H1 (cell line): ENCODE data around the gene SYF2. TPM values are rescaled to one million over a fixed set of nuclear protein-coding genes. Genes with fewer than 3 reads are reported as not detected.

Experiments used
- CTCF ChIA-PET: fragments of 300-600 bp; sonication (Branson Sonifier 250); formaldehyde crosslinking; loops from one replicate; lab custom pipeline; 2021; ENCODE audit not compliant: partially characterized antibody; lab: Charles Lee
- POLR2A ChIA-PET: fragments of 300-600 bp; sonication (Branson Sonifier 250); formaldehyde crosslinking; loops from one replicate; lab custom pipeline; 2021; ENCODE audit warnings: inconsistent platforms; ENCODE audit not compliant: partially characterized antibody; lab: Charles Lee
- DNase-seq, 2 experiments: peaks; one replicate each; pipeline versions ENCODE4 v3.0.0 to v3.0.0-alpha.2; 2010 to 2022; ENCODE audit warnings: low spot score in 2 of 2, low read depth in 1 of 2, mixed read lengths in 1 of 2
- FAIRE-seq: peaks from 2 replicates; lab custom pipeline; 2011; peaks lifted over from hg19 to GRCh38; lab: Jason Lieb, UNC
- H2AFZ ChIP-seq: 2 replicates; pipeline ENCODE4 v1.8.1; 2012; ENCODE audit warnings: low read length, inconsistent platforms
- H2AK5ac ChIP-seq: 2 replicates; pipeline ENCODE4 v1.6.1; 2013; ENCODE audit warnings: low read depth, low read length
- H2BK120ac ChIP-seq: replicated peaks from 2 replicates; pipeline ENCODE3; 2013; ENCODE audit warnings: low read depth, low read length, inconsistent platforms
- H2BK12ac ChIP-seq: 2 replicates; pipeline ENCODE4 v1.6.1; 2013; ENCODE audit warnings: low read depth, low read length
- H2BK15ac ChIP-seq: 2 replicates; pipeline ENCODE4 v1.6.1; 2013; ENCODE audit warnings: low read length
- H2BK20ac ChIP-seq: 2 replicates; pipeline ENCODE4 v1.6.1; 2013; ENCODE audit warnings: low read length
- H2BK5ac ChIP-seq: 2 replicates; pipeline ENCODE4 v1.6.1; 2013; ENCODE audit warnings: low read depth, low read length
- H3K14ac ChIP-seq: 2 replicates; pipeline ENCODE4 v1.6.1; 2013; ENCODE audit warnings: inconsistent platforms; ENCODE audit not compliant: insufficient read length
- H3K18ac ChIP-seq: 2 replicates; pipeline ENCODE4 v1.6.1; 2013; ENCODE audit warnings: low read length; ENCODE audit errors: extremely low read depth
- H3K23ac ChIP-seq: 2 replicates; pipeline ENCODE4 v1.6.1; 2013; ENCODE audit warnings: inconsistent platforms; ENCODE audit not compliant: insufficient read length
- H3K23me2 ChIP-seq: 2 replicates; pipeline ENCODE4 v1.6.1; 2013; ENCODE audit warnings: low read depth, low read length
- H3K27ac ChIP-seq: 2 replicates; pipeline ENCODE4 v1.6.1; 2011; ENCODE audit warnings: low read depth, low read length, inconsistent platforms
- H3K27me3 ChIP-seq, 4 experiments: replicated peaks in 1 of 4; 1 replicate in 1 of 4; 2 replicates in 3 of 4; pipeline versions ENCODE4 v1.6.1 to v1.8.1; 2011 to 2013; ENCODE audit warnings: low read length in 3 of 4, mild to moderate bottlenecking in 3 of 4, inconsistent platforms in 2 of 4, mixed read lengths in 2 of 4, moderate library complexity in 1 of 4; ENCODE audit not compliant: control insufficient read depth in 3 of 4, insufficient read depth in 3 of 4; ENCODE audit errors: extremely low read depth in 1 of 4
- H3K36me3 ChIP-seq, 4 experiments: 2 replicates each; pipeline versions ENCODE4 v1.6.1 to v1.8.1; 2011 to 2013; ENCODE audit warnings: mild to moderate bottlenecking in 4 of 4, low read length in 3 of 4, moderate library complexity in 2 of 4, control low read depth in 1 of 4, inconsistent platforms in 1 of 4; ENCODE audit not compliant: insufficient read depth in 4 of 4, control insufficient read depth in 2 of 4
- H3K4ac ChIP-seq: replicated peaks from 2 replicates; pipeline ENCODE3; 2013; ENCODE audit warnings: low read length, low read depth, mixed read lengths, inconsistent platforms; ENCODE audit not compliant: insufficient read length
- H3K4me1 ChIP-seq, 4 experiments: replicated peaks in 1 of 4; 1 replicate in 1 of 4; 2 replicates in 3 of 4; pipeline versions ENCODE4 v1.6.1 to v1.8.1; 2011 to 2013; ENCODE audit warnings: low read length in 3 of 4, inconsistent platforms in 2 of 4, mixed read lengths in 1 of 4; ENCODE audit not compliant: insufficient read depth in 4 of 4, control insufficient read depth in 3 of 4
- H3K4me2 ChIP-seq, 2 experiments: 2 replicates each; pipeline versions ENCODE4 v1.6.1 to v1.8.1; 2011 to 2013; ENCODE audit warnings: low read depth in 2 of 2, low read length in 2 of 2, control low read depth in 1 of 2, inconsistent platforms in 1 of 2, mild to moderate bottlenecking in 1 of 2; ENCODE audit not compliant: insufficient read depth in 1 of 2
- H3K4me3 ChIP-seq, 4 experiments: fragments of 200-600, 300-600 bp in 1 of 4; sonication (generic), shearing (Covaris generic), sonication (Bioruptor Twin) in 1 of 4; 2 replicates each; pipeline versions ENCODE4 v1.5.1 to v1.8.1; 2011 to 2016; ENCODE audit warnings: low read length in 4 of 4, low read depth in 3 of 4, control low read depth in 2 of 4, inconsistent platforms in 2 of 4, mild to moderate bottlenecking in 2 of 4, mixed read lengths in 1 of 4, moderate library complexity in 1 of 4; ENCODE audit not compliant: insufficient read depth in 2 of 4; ENCODE audit errors: extremely low read depth in 1 of 4
- H3K56ac ChIP-seq: replicated peaks from 2 replicates; pipeline ENCODE3; 2013; ENCODE audit warnings: low read depth, mild to moderate bottlenecking, mixed read lengths, low read length, inconsistent platforms; ENCODE audit not compliant: insufficient read length
- H3K79me1 ChIP-seq: 2 replicates; pipeline ENCODE4 v1.6.1; 2013; ENCODE audit warnings: low read depth, low read length, control low read depth
- H3K79me2 ChIP-seq, 2 experiments: 2 replicates each; pipeline versions ENCODE4 v1.6.1 to v1.8.1; 2012 to 2013; ENCODE audit warnings: low read length in 2 of 2, mild to moderate bottlenecking in 2 of 2, inconsistent platforms in 1 of 2; ENCODE audit not compliant: insufficient read depth in 2 of 2, control insufficient read depth in 1 of 2
- H3K9ac ChIP-seq, 4 experiments: replicated peaks in 1 of 4; 1 replicate in 1 of 4; 2 replicates in 3 of 4; pipeline versions ENCODE4 v1.6.1 to v1.8.1; 2011 to 2013; ENCODE audit warnings: low read depth in 3 of 4, low read length in 3 of 4, control low read depth in 2 of 4, mild to moderate bottlenecking in 2 of 4, moderate library complexity in 2 of 4, inconsistent platforms in 1 of 4; ENCODE audit errors: extremely low read depth in 1 of 4
- H3K9me3 ChIP-seq, 2 experiments: 2 replicates each; pipeline versions ENCODE4 v1.6.1 to v1.8.1; 2012 to 2013; ENCODE audit warnings: mild to moderate bottlenecking in 2 of 2, moderate library complexity in 2 of 2, control low read depth in 1 of 2, inconsistent platforms in 1 of 2, low read depth in 1 of 2, low read length in 1 of 2, mixed read lengths in 1 of 2; ENCODE audit not compliant: insufficient read depth in 2 of 2
- H4K20me1 ChIP-seq, 2 experiments: replicated peaks in 1 of 2; 2 replicates each; pipeline versions ENCODE3 to v1.8.1; 2011 to 2013; ENCODE audit warnings: inconsistent platforms in 2 of 2, low read length in 2 of 2, mild to moderate bottlenecking in 1 of 2; ENCODE audit not compliant: insufficient read depth in 2 of 2, control insufficient read depth in 1 of 2
- H4K5ac ChIP-seq: 2 replicates; pipeline ENCODE4 v1.6.1; 2013; ENCODE audit warnings: low read length, low read depth, mixed read lengths, inconsistent platforms; ENCODE audit not compliant: insufficient read length
- H4K8ac ChIP-seq: 2 replicates; pipeline ENCODE4 v1.8.0; 2013; ENCODE audit warnings: mild to moderate bottlenecking, moderate library complexity, low read length, inconsistent platforms; ENCODE audit not compliant: insufficient read depth; ENCODE audit errors: extremely low read depth
- H4K91ac ChIP-seq: replicated peaks from 2 replicates; pipeline ENCODE3; 2013; ENCODE audit warnings: low read length, mixed read lengths, inconsistent platforms; ENCODE audit not compliant: insufficient read length
- ASH2L ChIP-seq: fragments of 200-600, 300-600 bp; sonication (generic); IDR thresholded peaks from one replicate; pipeline ENCODE4 v1.7.1; 2017; ENCODE audit warnings: low read length
- BRCA1 ChIP-seq: IDR thresholded peaks from 2 replicates; pipeline ENCODE4 v1.6.1; 2012; ENCODE audit warnings: low read depth, low read length, improper control_type of control experiment
- CTBP2 ChIP-seq: IDR thresholded peaks from 2 replicates; pipeline ENCODE4 v1.7.0; 2011; ENCODE audit warnings: borderline replicate concordance, mild to moderate bottlenecking, moderate library complexity, mixed read lengths, low read length; ENCODE audit not compliant: insufficient read depth, insufficient read length
- EP300 ChIP-seq, 2 experiments: IDR thresholded peaks; 1 replicate in 1 of 2; 2 replicates in 1 of 2; pipeline ENCODE4 v1.6.1; 2011 to 2012; ENCODE audit warnings: low read depth in 2 of 2, low read length in 2 of 2, mild to moderate bottlenecking in 2 of 2, borderline replicate concordance in 1 of 2, inconsistent platforms in 1 of 2, moderate library complexity in 1 of 2
- EZH2 ChIP-seq: fragments of 200-600 bp; sonication (generic); IDR thresholded peaks from 2 replicates; pipeline ENCODE4 v1.7.1; 2012; ENCODE audit warnings: low read depth, mild to moderate bottlenecking, moderate library complexity, low read length, inconsistent platforms; ENCODE audit not compliant: severe bottlenecking
- HDAC2 ChIP-seq, 2 experiments: fragments of 300-600 bp in 1 of 2; sonication (generic) in 1 of 2; IDR thresholded peaks; 2 replicates each; pipeline ENCODE4 v1.6.1; 2011 to 2012; ENCODE audit warnings: low read depth in 2 of 2, low read length in 2 of 2, mild to moderate bottlenecking in 2 of 2, moderate library complexity in 2 of 2, borderline replicate concordance in 1 of 2, inconsistent platforms in 1 of 2
- NRF1 ChIP-seq: IDR thresholded peaks from 2 replicates; pipeline ENCODE4 v1.6.1; 2011; ENCODE audit warnings: mild to moderate bottlenecking, low read depth, low read length, improper control_type of control experiment
- SAP30 ChIP-seq: fragments of 300-600 bp; sonication (generic); IDR thresholded peaks from 2 replicates; pipeline ENCODE4 v1.7.1; 2012; ENCODE audit warnings: low read length, moderate library complexity, mild to moderate bottlenecking, inconsistent platforms; ENCODE audit not compliant: insufficient read depth, insufficient replicate concordance
- SP4 ChIP-seq: IDR thresholded peaks from 2 replicates; pipeline ENCODE4 v1.6.1; 2012; ENCODE audit warnings: low read length, inconsistent platforms
- TEAD4 ChIP-seq: IDR thresholded peaks from 2 replicates; pipeline ENCODE4 v1.6.1; 2012; ENCODE audit warnings: low read depth, low read length, inconsistent platforms, mixed read lengths
- WGBS, 2 experiments: shearing (Covaris generic) in 1 of 2; methylation state at CpG; one replicate each; pipeline versions ENCODE4 v1.1.6 to v1.1.7; 2013 to 2015; ENCODE audit warnings: low lambda C conversion rate in 2 of 2, mixed read lengths in 2 of 2, inconsistent platforms in 1 of 2, low coverage in 1 of 2, missing lambda C conversion rate in 1 of 2; ENCODE audit not compliant: insufficient replicate concordance in 2 of 2, insufficient coverage in 1 of 2, insufficient read length in 1 of 2; ENCODE audit errors: extremely low coverage in 1 of 2, missing lambda C conversion rate in 1 of 2; 5-methylcytosine and 5-hydroxymethylcytosine counted together
- polyA plus RNA-seq, 7 experiments: library from polyadenylated mRNA; depleted of rRNA in 3 of 7; stranded (reverse) in 5 of 7; unstranded in 2 of 7; fragments of >200 nt in 5 of 7; fragments of 200-250 nt in 2 of 7; gene quantifications; 1 replicate in 5 of 7; 2 replicates in 1 of 7; 4 replicates in 1 of 7; pipeline versions ENCODE4 v1.2.1 to v1.2.3, GENCODE V29; 2011 to 2013; ENCODE audit warnings: missing spikeins in 2 of 7, mixed read lengths in 2 of 7
- total RNA-seq: library from RNA; stranded (reverse); fragmentation: NEBNext Ultra II Directional; extraction: Animal tissue kit (Norgen Biotek cat#: 25700); gene quantifications from 2 replicates; pipeline ENCODE4 v1.2.1, GENCODE V29; 2021
- TF ChIP-seq, protein P1 (sequence below): IDR thresholded peaks from 2 replicates; pipeline ENCODE4 v1.6.1; 2012; ENCODE audit warnings: inconsistent platforms

Gene SYF2
- total and polyA plus RNA-seq, 2 of the 8 experiments (the other 6 are each of a cell fraction or from before 2014, with no cell fraction given): 7.5 to 33.0 TPM

DNA sequence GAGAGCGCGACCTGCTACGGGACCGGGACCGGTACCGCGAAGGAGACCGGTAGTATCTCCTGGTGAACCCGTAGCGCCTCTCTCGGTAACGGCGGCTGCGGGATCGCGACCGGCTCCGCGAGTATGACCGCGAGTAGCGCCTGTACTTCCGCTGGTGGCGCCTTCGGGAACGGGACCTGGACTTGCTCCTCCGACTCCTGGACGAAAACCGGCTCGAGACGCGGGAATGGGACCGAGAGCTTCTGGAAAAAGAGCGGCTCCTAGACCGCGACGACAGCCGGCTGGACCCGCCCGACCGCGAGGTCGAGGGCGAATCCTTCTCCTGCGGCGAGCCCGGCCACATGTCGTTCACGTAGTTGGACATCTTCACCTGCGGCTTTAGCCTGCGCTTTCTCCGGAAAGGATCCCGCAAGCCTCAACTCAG lies 14.3 kb upstream of the SYF2 start:
- H2BK20ac ChIP-seq: no peak overlapping the region
- no peaks in the 10 kb centered on the region; a peak in 1 of 7 replicates for H3K4me1 ChIP-seq
- peaks cover 9% of the 10 kb centered on the region for H3K23me2 ChIP-seq
- peak overlapping the region; percentile 83 for H2BK5ac ChIP-seq
- H2BK120ac ChIP-seq: no peak overlapping the region
- ChIA-PET POLR2A (interaction anchor here (0.8 to 5.0 kb wide), 6 partner anchors 8 to 596 kb away, joined by 3 to 66 read pairs (median 4); partner anchors contain the start of gene SYF2), CTCF (no interaction called here)
- H2AK5ac ChIP-seq: no peak overlapping the region
- peaks cover 3 to 24% of the 10 kb centered on the region in 2 experiments; a peak in 3 of 4 replicates for H3K79me2 ChIP-seq
- no peak overlapping the region for H3K14ac ChIP-seq
- peak overlapping the region; percentile 32 for H3K56ac ChIP-seq
- DNase-seq: peak in 1 of 2 experiments; percentile 78
- no peak overlapping the region for H3K23ac ChIP-seq
- peaks cover 6% of the 10 kb centered on the region for H3K79me1 ChIP-seq
- H3K4ac ChIP-seq: no peak overlapping the region
- peak overlapping the region; percentile 87 to 92 for H3K4me2 ChIP-seq
- peak overlapping the region; percentile 84; the same call in 1 of the 2 replicates for H3K27ac ChIP-seq
- peaks cover 6 to 8% of the 10 kb centered on the region in 2 experiments for H4K20me1 ChIP-seq
- H3K9ac ChIP-seq: peak overlapping the region; percentile 78 to 89 (median 87)
- H3K36me3 ChIP-seq: peaks cover 15 to 34% (median 22%) of the 10 kb centered on the region in 4 experiments
- no peaks in the 10 kb centered on the region for H3K9me3 ChIP-seq
- H3K4me3 ChIP-seq: peak overlapping the region; percentile 67 to 99 (median 96)
- no peak overlapping the region for H4K5ac ChIP-seq
- H3K18ac ChIP-seq: no peak overlapping the region; the same call in 1 of the 2 replicates
- H4K8ac ChIP-seq: peak overlapping the region; percentile 41
- FAIRE-seq: no peak
- no peak overlapping the region for H4K91ac ChIP-seq
- peak overlapping the region; percentile 7; the same call in 1 of the 2 replicates for H2BK12ac ChIP-seq
- 2% methylated on average over 48 of the region's 53 CpGs; no CpG with 5 or more reads in 1 of the 2 experiments for WGBS, 2 experiments
- H2AFZ ChIP-seq: no peak overlapping the region
- H2BK15ac ChIP-seq: no peak overlapping the region
- H3K27me3 ChIP-seq: no peaks in the 10 kb centered on the region
- TF ChIP-seq, protein P1, sequence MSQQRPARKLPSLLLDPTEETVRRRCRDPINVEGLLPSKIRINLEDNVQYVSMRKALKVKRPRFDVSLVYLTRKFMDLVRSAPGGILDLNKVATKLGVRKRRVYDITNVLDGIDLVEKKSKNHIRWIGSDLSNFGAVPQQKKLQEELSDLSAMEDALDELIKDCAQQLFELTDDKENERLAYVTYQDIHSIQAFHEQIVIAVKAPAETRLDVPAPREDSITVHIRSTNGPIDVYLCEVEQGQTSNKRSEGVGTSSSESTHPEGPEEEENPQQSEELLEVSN: 0 out of 2 replicates have a peak, but pooled peaks have one; percentile 15
- no peak for TF ChIP-seq SP4
- peak in 1 of 2 experiments; percentile 55; a peak in 1 of 4 replicates for TF ChIP-seq HDAC2 (IDR thresholded peaks at IDR 0.05; ENCODE audit: borderline replicate concordance in 1 of 2, low read depth in 2 of 2, low read length in 2 of 2)
- TF ChIP-seq EP300 (IDR thresholded peaks at IDR 0.05; ENCODE audit: borderline replicate concordance in 1 of 2, low read depth in 2 of 2, low read length in 2 of 2): no peak
- no peak for TF ChIP-seq NRF1
- no peak for TF ChIP-seq EZH2
- TF ChIP-seq ASH2L: peak; percentile 28
- no peak for TF ChIP-seq TEAD4
- no peak for TF ChIP-seq CTBP2
- no peak for TF ChIP-seq BRCA1
- peak; percentile 4 for TF ChIP-seq SAP30
